Endothelial cell of umbilical vein (primary cell): ENCODE data around the gene TDRD7. TPM values are rescaled to one million over a fixed set of nuclear protein-coding genes. Genes with fewer than 3 reads are reported as not detected.

Experiments
- BruUV-seq: library from RNA; stranded (reverse); fragments of 400-500 nt; replicated peaks from 2 replicates; lab custom pipeline; 2021; lab: Mats Ljungman, UMichigan
- CTCF ChIA-PET: fragments of 300-600, 350-600 bp; sonication (Branson Sonifier 250); formaldehyde crosslinking; loops from one replicate; lab custom pipeline; 2021; ENCODE audit warnings: antibody characterized with exemption, inconsistent platforms; lab: Charles Lee
- POLR2A ChIA-PET: fragments of 300-600, 350-600 bp; sonication (Branson Sonifier 250); formaldehyde crosslinking; loops from one replicate; lab custom pipeline; 2021; ENCODE audit warnings: antibody characterized with exemption, inconsistent platforms; lab: Charles Lee
- DNase-seq: peaks from one replicate; pipeline ENCODE4 v3.0.0-alpha.2; 2011; ENCODE audit warnings: low read depth, low spot score
- FAIRE-seq: peaks from 2 replicates; lab custom pipeline; 2011; peaks lifted over from hg19 to GRCh38; lab: Jason Lieb, UNC
- H2AFZ ChIP-seq: 2 replicates; pipeline ENCODE4 v1.6.0; 2012; ENCODE audit warnings: low read depth, low read length, control low read depth, inconsistent platforms
- H3K27ac ChIP-seq: 2 replicates; pipeline ENCODE4 v1.5.1; 2011; ENCODE audit warnings: low read depth, mild to moderate bottlenecking, control low read depth, low read length, moderate library complexity; ENCODE audit not compliant: insufficient read depth
- H3K27me3 ChIP-seq, 2 experiments: 2 replicates each; pipeline versions ENCODE4 v1.6.0 to v1.6.1; 2011; ENCODE audit warnings: low read length in 2 of 2, mixed read lengths in 1 of 2; ENCODE audit not compliant: control insufficient read depth in 2 of 2, insufficient read depth in 2 of 2
- H3K36me3 ChIP-seq, 2 experiments: 2 replicates in 1 of 2; 3 replicates in 1 of 2; pipeline ENCODE4 v1.5.1; 2011; ENCODE audit warnings: low read length in 2 of 2, mild to moderate bottlenecking in 1 of 2, moderate library complexity in 1 of 2; ENCODE audit not compliant: control insufficient read depth in 2 of 2, insufficient read depth in 2 of 2; ENCODE audit errors: extremely low read depth in 1 of 2
- H3K4me1 ChIP-seq: 3 replicates; pipeline ENCODE4 v1.5.1; 2011; ENCODE audit warnings: mild to moderate bottlenecking, low read length; ENCODE audit not compliant: control insufficient read depth, insufficient read depth; ENCODE audit errors: extremely low read depth
- H3K4me2 ChIP-seq: 2 replicates; pipeline ENCODE4 v1.6.1; 2011; ENCODE audit warnings: low read length, control low read depth, mixed read lengths; ENCODE audit not compliant: insufficient read depth
- H3K4me3 ChIP-seq, 3 experiments: fragments of 200-600 bp in 1 of 3; sonication (generic), shearing (Covaris generic) in 1 of 3; replicated peaks in 1 of 3; 2 replicates each; pipeline ENCODE4 v1.5.1; 2011 to 2016; ENCODE audit warnings: control low read depth in 3 of 3, low read length in 3 of 3, mild to moderate bottlenecking in 2 of 3, inconsistent platforms in 1 of 3, low read depth in 1 of 3, moderate library complexity in 1 of 3; ENCODE audit not compliant: insufficient read depth in 1 of 3
- H3K79me2 ChIP-seq: 2 replicates; pipeline ENCODE4 v1.6.0; 2012; ENCODE audit warnings: low read length, inconsistent platforms; ENCODE audit not compliant: control insufficient read depth, insufficient read depth
- H3K9ac ChIP-seq: replicated peaks from 2 replicates; pipeline ENCODE3; 2011; ENCODE audit warnings: low read length, control low read depth; ENCODE audit not compliant: insufficient read depth; ENCODE audit errors: extremely low read depth
- H3K9me1 ChIP-seq: replicated peaks from 3 replicates; pipeline ENCODE4 v1.6.0; 2011; ENCODE audit warnings: mild to moderate bottlenecking, low read length; ENCODE audit not compliant: control insufficient read depth, insufficient read depth; ENCODE audit errors: extremely low read depth
- H3K9me3 ChIP-seq: replicated peaks from 2 replicates; pipeline ENCODE4 v1.5.1; 2012; ENCODE audit warnings: low read length, inconsistent platforms; ENCODE audit not compliant: control insufficient read depth, insufficient read depth
- H4K20me1 ChIP-seq: replicated peaks from 2 replicates; pipeline ENCODE3; 2011; ENCODE audit warnings: mild to moderate bottlenecking, low read length; ENCODE audit not compliant: control insufficient read depth, insufficient read depth; ENCODE audit errors: extremely low read depth
- CTCF ChIP-seq, 2 donors: IDR thresholded peaks; 1 replicate in 1 of 2; 2 replicates in 1 of 2; pipeline ENCODE4 v1.5.1; 2011; ENCODE audit warnings: low read length in 2 of 2, mild to moderate bottlenecking in 2 of 2, moderate library complexity in 2 of 2, control low read depth in 1 of 2, inconsistent platforms in 1 of 2, low read depth in 1 of 2; ENCODE audit not compliant: insufficient read depth in 1 of 2; ENCODE audit errors: extremely low read depth in 1 of 2
- EZH2 ChIP-seq: IDR thresholded peaks from 2 replicates; pipeline ENCODE4 v1.6.1; 2012; ENCODE audit warnings: borderline replicate concordance, low read depth, mild to moderate bottlenecking, moderate library complexity, low read length, inconsistent platforms; ENCODE audit not compliant: severe bottlenecking
- FOS ChIP-seq: IDR thresholded peaks from 2 replicates; pipeline ENCODE4 v1.6.1; 2011; ENCODE audit warnings: mild to moderate bottlenecking, low read length, moderate library complexity, borderline replicate concordance; ENCODE audit not compliant: insufficient read depth
- GATA2 ChIP-seq: IDR thresholded peaks from 2 replicates; pipeline ENCODE4 v1.7.0; 2011; ENCODE audit warnings: low read depth, mild to moderate bottlenecking, moderate library complexity, mixed read lengths, low read length; ENCODE audit not compliant: insufficient read length, insufficient read depth
- JUN ChIP-seq: IDR thresholded peaks from 2 replicates; pipeline ENCODE4 v1.6.1; 2011; ENCODE audit warnings: borderline replicate concordance, low read depth; ENCODE audit not compliant: insufficient read length, insufficient read depth
- MAX ChIP-seq: IDR thresholded peaks from 2 replicates; pipeline ENCODE4 v1.6.1; 2011; ENCODE audit not compliant: insufficient read depth, insufficient read length
- MYC ChIP-seq: IDR thresholded peaks from one replicate; pipeline ENCODE4 v1.6.1; 2011; ENCODE audit warnings: mild to moderate bottlenecking, low read depth, low read length
- POLR2A ChIP-seq: IDR thresholded peaks from 2 replicates; pipeline ENCODE4 v1.6.1; 2012; ENCODE audit warnings: low read depth, mild to moderate bottlenecking, control low read depth, low read length
- POLR2AphosphoS5 ChIP-seq: IDR thresholded peaks from 2 replicates; pipeline ENCODE4 v1.6.1; 2012; ENCODE audit warnings: low read depth, mild to moderate bottlenecking, control low read depth, low read length, moderate library complexity; ENCODE audit not compliant: insufficient read depth
- dilution Hi-C: fragments of 300-500 bp; cut with MboI; formaldehyde crosslinking; loops from one replicate; pipeline ENCODE4 v1.15.0; 2019; ENCODE audit warnings: low sequenced_read_pairs; ENCODE audit not compliant: extremely low pct_ligation_motif_present
- intact Hi-C: fragments of 100-400 bp; cut with micrococcal nuclease; formaldehyde crosslinking; loops from one replicate; pipeline ENCODE4 v1.10.0; 2022
- polyA plus RNA-seq, 4 experiments: library from polyadenylated mRNA; depleted of rRNA in 3 of 4; stranded (reverse) in 3 of 4; unstranded in 1 of 4; fragments of >200 nt; gene quantifications; 2 replicates each; pipeline versions ENCODE4 v1.2.1 to v1.2.3, GENCODE V29; 2011 to 2012; ENCODE audit warnings: missing spikeins in 1 of 4
- total RNA-seq: library from RNA; stranded (reverse); gene quantifications from 2 replicates; pipeline ENCODE4 v1.2.3, GENCODE V29; 2021

The TDRD7 gene
- total and polyA plus RNA-seq, 2 donors (not counting 3 experiments of a cell fraction or from before 2014, with no cell fraction given), result 4.9 to 11.5 TPM

GRCh38 chr9:97459326-97459725 lies 47.4 kb downstream of the TDRD7 start:
- Histone ChIP-seq H3K27me3 (no peaks in the 10 kb centered on the region), H4K20me1 (no peaks in the 10 kb centered on the region), H3K4me1 (no peaks in the 10 kb centered on the region), H3K27ac (no peak overlapping the region), H3K9ac (no peak overlapping the region), H2AFZ (no peak overlapping the region), H3K79me2 (no peaks in the 10 kb centered on the region), H3K9me3 (no peaks in the 10 kb centered on the region), H3K4me3 (no peak overlapping the region), H3K9me1 (no peaks in the 10 kb centered on the region), H3K36me3 (no peaks in the 10 kb centered on the region), H3K4me2 (no peak overlapping the region)
- intact Hi-C loops (no loop called here), dilution Hi-C loops (loop anchor here (25.0 kb wide), 1 partner anchor 153 kb away; no protein-coding TSS in a partner anchor)
- DNase-seq (no peak), FAIRE-seq (no peak)
- CTCF ChIA-PET, result interaction anchor here (0.9 to 1.9 kb wide), 5 partner anchors 10 to 157 kb away, joined by 3 to 10 read pairs (median 4); no protein-coding TSS in a partner anchor
- no TSS peak for BruUV-seq
- POLR2A ChIA-PET, result no interaction called here
- no peak for TF ChIP-seq GATA2
- TF ChIP-seq CTCF (IDR thresholded peaks at IDR 0.05; ENCODE audit: extremely low read depth in 1 of 2, insufficient read depth in 1 of 2, low read depth in 1 of 2, low read length in 2 of 2), result no peak
- no peak for TF ChIP-seq FOS
- TF ChIP-seq POLR2AphosphoS5, result no peak
- no peak for TF ChIP-seq MAX
- TF ChIP-seq MYC, result no peak
- TF ChIP-seq EZH2, result no peak
- TF ChIP-seq POLR2A, result no peak
- TF ChIP-seq JUN, result no peak
